ENCODE results near the gene APBA3.

APBA3 gene

GRCh38 chr19:3750211-3750610, 11.3 kb downstream of the APBA3 start:
- Histone ChIP-seq H3K9me3 (ENCODE audit: control insufficient read depth, insufficient read depth, low read depth, low read length) (no peaks in the 10 kb centered on the region), H3K4me1 (ENCODE audit: control insufficient read depth, insufficient read depth, low read length) (no peaks in the 10 kb centered on the region), H3K4me3 (ENCODE audit: low read depth, low read length) (no peak overlapping the region), H3K36me3 (ENCODE audit: control insufficient read depth in 2 of 2, insufficient read depth in 1 of 2, low read length in 2 of 2) (peaks cover 0 to 27% of the 10 kb centered on the region in 2 experiments; a peak in 2 of 3 replicates), H3K27ac (ENCODE audit: extremely low read depth, low read depth, low read length) (no peak overlapping the region)
- TF ChIP-seq ZFP3 (tag by site-specific recombination; IDR thresholded peaks at IDR 0.05; ENCODE audit: low read depth) (peak; percentile 96), ZNF37A (tag by site-specific recombination; IDR thresholded peaks at IDR 0.05) (no peak), ZNF302 (tag by site-specific recombination; IDR thresholded peaks at IDR 0.05; ENCODE audit: low read depth) (no peak), ZFHX2 (tag by site-specific recombination; conservative IDR thresholded peaks at IDR 0.05) (no peak), ZNF548 (tag by site-specific recombination; IDR thresholded peaks at IDR 0.05) (no peak), ZNF214 (tag by site-specific recombination; IDR thresholded peaks at IDR 0.05; ENCODE audit: borderline replicate concordance) (no peak)
- ChIA-PET POLR2A (no interaction called here), CTCF (interaction anchor here (1.4 kb wide), 1 partner anchor 12 kb away, joined by 3 read pairs; no protein-coding TSS in a partner anchor)

DNA sequence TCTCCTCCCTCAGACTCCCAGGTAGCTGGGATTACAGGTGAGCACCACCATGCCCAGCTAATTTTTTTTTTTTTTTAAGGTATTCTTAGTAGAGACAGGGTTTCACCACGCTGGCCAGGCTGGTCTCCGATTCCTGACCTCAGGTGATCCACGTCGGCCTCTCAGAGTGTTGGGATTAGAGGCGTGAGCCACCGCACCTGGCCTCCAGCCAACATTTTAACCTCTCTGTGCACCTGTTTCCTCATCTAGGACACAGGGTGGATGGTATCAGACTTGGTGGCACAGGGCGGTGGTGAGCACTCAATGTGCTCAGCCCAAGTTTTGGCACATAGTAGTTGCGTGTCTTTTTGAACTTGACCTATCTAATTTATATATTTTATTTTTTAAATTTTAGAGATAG, 12.5 kb downstream of the APBA3 start:
- TF ChIP-seq, protein P1, sequence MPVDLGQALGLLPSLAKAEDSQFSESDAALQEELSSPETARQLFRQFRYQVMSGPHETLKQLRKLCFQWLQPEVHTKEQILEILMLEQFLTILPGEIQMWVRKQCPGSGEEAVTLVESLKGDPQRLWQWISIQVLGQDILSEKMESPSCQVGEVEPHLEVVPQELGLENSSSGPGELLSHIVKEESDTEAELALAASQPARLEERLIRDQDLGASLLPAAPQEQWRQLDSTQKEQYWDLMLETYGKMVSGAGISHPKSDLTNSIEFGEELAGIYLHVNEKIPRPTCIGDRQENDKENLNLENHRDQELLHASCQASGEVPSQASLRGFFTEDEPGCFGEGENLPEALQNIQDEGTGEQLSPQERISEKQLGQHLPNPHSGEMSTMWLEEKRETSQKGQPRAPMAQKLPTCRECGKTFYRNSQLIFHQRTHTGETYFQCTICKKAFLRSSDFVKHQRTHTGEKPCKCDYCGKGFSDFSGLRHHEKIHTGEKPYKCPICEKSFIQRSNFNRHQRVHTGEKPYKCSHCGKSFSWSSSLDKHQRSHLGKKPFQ (tag by site-specific recombination; IDR thresholded peaks at IDR 0.05) = no peak
- TF ChIP-seq ZNF530 (tag by site-specific recombination; IDR thresholded peaks at IDR 0.05; ENCODE audit: low read depth) (no peak), ZNF558 (tag by site-specific recombination; IDR thresholded peaks at IDR 0.05) (no peak), BCL11A (tag by site-specific recombination; IDR thresholded peaks at IDR 0.05; ENCODE audit: low read depth) (no peak), ZNF830 (tag by site-specific recombination; IDR thresholded peaks at IDR 0.05; ENCODE audit: low read depth) (no peak), ZBTB48 (tag by site-specific recombination; IDR thresholded peaks at IDR 0.05) (no peak), ZNF239 (tag by site-specific recombination; IDR thresholded peaks at IDR 0.05) (no peak), ZNF560 (tag by site-specific recombination; IDR thresholded peaks at IDR 0.05; ENCODE audit: borderline replicate concordance) (no peak), ZNF350 (tag by site-specific recombination; IDR thresholded peaks at IDR 0.05) (no peak), ZNF157 (tag by site-specific recombination; IDR thresholded peaks at IDR 0.05) (no peak)
- TF ChIP-seq, protein P2, sequence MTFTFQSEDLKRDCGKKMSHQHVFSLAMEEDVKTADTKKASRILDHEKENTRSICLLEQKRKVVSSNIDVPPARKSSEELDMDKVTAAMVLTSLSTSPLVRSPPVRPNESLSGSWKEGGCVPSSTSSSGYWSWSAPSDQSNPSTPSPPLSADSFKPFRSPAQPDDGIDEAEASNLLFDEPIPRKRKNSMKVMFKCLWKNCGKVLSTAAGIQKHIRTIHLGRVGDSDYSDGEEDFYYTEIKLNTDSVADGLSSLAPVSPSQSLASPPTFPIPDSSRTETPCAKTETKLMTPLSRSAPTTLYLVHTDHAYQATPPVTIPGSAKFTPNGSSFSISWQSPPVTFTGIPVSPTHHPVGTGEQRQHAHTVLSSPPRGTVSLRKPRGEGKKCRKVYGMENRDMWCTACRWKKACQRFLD (tag by site-specific recombination; IDR thresholded peaks at IDR 0.05) = no peak
- CTCF ChIA-PET = interaction anchor here (0.6 kb wide), 1 partner anchor 246 kb away, joined by 3 read pairs; no protein-coding TSS in a partner anchor
- Histone ChIP-seq H3K27ac (ENCODE audit: extremely low read depth, low read depth, low read length) (no peak overlapping the region), H3K4me3 (ENCODE audit: low read depth, low read length) (no peak overlapping the region), H3K36me3 (ENCODE audit: control insufficient read depth in 2 of 2, insufficient read depth in 1 of 2, low read length in 2 of 2) (peaks cover 0 to 27% of the 10 kb centered on the region in 2 experiments; a peak in 2 of 3 replicates), H3K4me1 (ENCODE audit: control insufficient read depth, insufficient read depth, low read length) (no peaks in the 10 kb centered on the region), H3K9me3 (ENCODE audit: control insufficient read depth, insufficient read depth, low read depth, low read length) (no peaks in the 10 kb centered on the region)
- POLR2A ChIA-PET = interaction anchor here (0.7 kb wide), 1 partner anchor 83 kb away, joined by 4 read pairs; no protein-coding TSS in a partner anchor

GRCh38 chr19:3746371-3747056, 15.0 kb downstream of the APBA3 start:
- CTCF ChIA-PET = no interaction called here
- POLR2A ChIA-PET = no interaction called here

More at GRCh38 chr19:3746371-3747056, 15.0 kb downstream of the APBA3 start:
- Histone ChIP-seq H3K9me3 (ENCODE audit: control insufficient read depth, insufficient read depth, low read depth, low read length) (no peaks in the 10 kb centered on the region), H3K27ac (ENCODE audit: extremely low read depth, low read depth, low read length) (no peak overlapping the region), H3K36me3 (ENCODE audit: control insufficient read depth in 2 of 2, insufficient read depth in 1 of 2, low read length in 2 of 2) (peaks cover 0 to 21% of the 10 kb centered on the region in 2 experiments; a peak in 2 of 3 replicates), H3K4me1 (ENCODE audit: control insufficient read depth, insufficient read depth, low read length) (no peaks in the 10 kb centered on the region), H3K4me3 (ENCODE audit: low read depth, low read length) (no peak overlapping the region)
- TF ChIP-seq ZNF132 (tag by site-specific recombination; IDR thresholded peaks at IDR 0.05; ENCODE audit: borderline replicate concordance) = no peak
- TF ChIP-seq ZNF571 (tag by site-specific recombination; IDR thresholded peaks at IDR 0.05) = no peak
- TF ChIP-seq, protein P3, sequence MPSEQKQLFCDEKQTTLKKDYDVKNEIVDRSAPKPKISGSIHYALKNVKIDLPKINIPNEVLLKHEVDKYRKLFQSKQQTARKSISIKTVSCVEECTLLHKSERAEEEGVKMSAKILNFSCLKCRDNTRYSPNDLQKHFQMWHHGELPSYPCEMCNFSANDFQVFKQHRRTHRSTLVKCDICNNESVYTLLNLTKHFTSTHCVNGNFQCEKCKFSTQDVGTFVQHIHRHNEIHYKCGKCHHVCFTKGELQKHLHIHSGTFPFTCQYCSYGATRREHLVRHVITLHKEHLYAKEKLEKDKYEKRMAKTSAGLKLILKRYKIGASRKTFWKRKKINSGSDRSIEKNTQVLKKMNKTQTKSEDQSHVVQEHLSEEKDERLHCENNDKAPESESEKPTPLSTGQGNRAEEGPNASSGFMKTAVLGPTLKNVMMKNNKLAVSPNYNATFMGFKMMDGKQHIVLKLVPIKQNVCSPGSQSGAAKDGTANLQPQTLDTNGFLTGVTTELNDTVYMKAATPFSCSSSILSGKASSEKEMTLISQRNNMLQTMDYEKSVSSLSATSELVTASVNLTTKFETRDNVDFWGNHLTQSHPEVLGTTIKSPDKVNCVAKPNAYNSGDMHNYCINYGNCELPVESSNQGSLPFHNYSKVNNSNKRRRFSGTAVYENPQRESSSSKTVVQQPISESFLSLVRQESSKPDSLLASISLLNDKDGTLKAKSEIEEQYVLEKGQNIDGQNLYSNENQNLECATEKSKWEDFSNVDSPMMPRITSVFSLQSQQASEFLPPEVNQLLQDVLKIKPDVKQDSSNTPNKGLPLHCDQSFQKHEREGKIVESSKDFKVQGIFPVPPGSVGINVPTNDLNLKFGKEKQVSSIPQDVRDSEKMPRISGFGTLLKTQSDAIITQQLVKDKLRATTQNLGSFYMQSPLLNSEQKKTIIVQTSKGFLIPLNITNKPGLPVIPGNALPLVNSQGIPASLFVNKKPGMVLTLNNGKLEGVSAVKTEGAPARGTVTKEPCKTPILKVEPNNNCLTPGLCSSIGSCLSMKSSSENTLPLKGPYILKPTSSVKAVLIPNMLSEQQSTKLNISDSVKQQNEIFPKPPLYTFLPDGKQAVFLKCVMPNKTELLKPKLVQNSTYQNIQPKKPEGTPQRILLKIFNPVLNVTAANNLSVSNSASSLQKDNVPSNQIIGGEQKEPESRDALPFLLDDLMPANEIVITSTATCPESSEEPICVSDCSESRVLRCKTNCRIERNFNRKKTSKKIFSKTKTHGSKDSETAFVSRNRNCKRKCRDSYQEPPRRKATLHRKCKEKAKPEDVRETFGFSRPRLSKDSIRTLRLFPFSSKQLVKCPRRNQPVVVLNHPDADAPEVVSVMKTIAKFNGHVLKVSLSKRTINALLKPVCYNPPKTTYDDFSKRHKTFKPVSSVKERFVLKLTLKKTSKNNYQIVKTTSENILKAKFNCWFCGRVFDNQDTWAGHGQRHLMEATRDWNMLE (tag by site-specific recombination; conservative IDR thresholded peaks at IDR 0.05; ENCODE audit: low read depth) = no peak
- TF ChIP-seq ZBTB17 (tag by site-specific recombination; IDR thresholded peaks at IDR 0.05) = no peak
- TF ChIP-seq ZNF623 (tag by site-specific recombination; IDR thresholded peaks at IDR 0.05) = no peak
- TF ChIP-seq ZIC2 (tag by site-specific recombination; IDR thresholded peaks at IDR 0.05) = no peak
- no peak for TF ChIP-seq ZSCAN16 (tag by site-specific recombination; IDR thresholded peaks at IDR 0.05)

All from HEK293 (cell line).